IPS-18c (cell line): ENCODE data around the gene PAX2.

Experiments used
- H3K4me3 ChIP-seq: 2 replicates; pipeline ENCODE4 v1.7.0; 2013; ENCODE audit warnings: low read depth, mild to moderate bottlenecking, low read length, moderate library complexity; ENCODE audit not compliant: insufficient read depth
- H3K9me3 ChIP-seq: one replicate; pipeline ENCODE4 v1.6.1; 2013; ENCODE audit warnings: mild to moderate bottlenecking, low read length, moderate library complexity; ENCODE audit not compliant: control insufficient read depth, insufficient read depth

Gene PAX2

DNA sequence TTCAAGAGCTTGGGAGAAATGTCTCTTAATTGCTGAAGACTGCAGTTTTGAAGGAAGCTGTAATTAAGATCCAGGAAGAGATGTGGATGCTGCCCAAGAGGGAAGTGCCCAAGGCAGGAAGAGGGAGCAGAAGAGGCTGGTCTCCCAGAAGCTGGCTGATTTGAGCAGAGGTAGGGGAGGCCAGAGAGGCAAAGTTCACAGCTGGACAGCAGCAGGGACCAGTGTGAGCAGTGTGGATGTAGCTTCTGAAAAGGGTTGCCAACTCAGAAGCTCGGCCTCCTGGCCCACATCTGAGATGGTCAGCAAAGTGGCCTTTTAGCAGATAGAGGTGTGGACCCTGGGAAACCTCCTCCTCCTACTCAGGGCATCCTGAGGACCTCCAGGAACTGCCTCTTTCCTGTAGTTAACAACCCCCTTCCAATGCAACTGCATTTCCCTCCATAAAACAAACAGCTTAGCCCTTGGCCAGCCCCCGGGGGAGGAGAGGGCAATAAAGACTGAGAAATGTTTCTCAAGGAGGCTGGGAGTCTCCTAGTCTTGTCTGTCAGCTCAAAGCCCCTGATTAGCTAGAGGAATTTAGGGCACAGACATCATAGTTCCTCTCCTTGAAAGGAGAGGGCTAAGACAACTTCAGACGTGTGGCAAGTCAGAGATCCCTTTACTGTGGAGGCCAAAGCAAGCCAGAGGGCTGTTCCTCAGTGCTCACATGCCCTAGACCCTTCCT lies 69.5 kb downstream of the PAX2 start:
- Histone ChIP-seq H3K9me3 (peaks cover 5% of the 10 kb centered on the region), H3K4me3 (no peak overlapping the region)

DNA sequence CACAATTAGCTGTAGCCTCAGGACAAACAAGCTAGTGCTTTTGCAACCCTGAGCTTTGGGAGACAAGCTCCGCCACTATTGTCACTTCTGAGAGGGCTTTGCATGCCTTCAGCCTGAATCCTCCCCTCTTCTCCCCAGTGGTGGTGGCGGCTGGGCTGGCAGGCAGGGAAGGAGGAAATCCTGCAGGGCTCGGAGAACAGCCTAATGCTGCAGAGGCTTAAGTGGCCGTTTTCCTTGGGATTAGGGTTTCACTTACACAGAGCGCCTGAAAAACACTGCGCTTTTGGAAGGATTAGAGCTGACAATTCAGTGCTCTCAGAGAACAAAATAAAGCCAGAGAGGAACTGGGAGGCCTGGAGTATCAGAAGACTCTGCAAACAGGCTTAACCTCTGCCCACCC lies 71.3 kb downstream of the PAX2 start:
- no peak overlapping the region for H3K4me3 ChIP-seq
- H3K9me3 ChIP-seq = peaks cover 3% of the 10 kb centered on the region

DNA sequence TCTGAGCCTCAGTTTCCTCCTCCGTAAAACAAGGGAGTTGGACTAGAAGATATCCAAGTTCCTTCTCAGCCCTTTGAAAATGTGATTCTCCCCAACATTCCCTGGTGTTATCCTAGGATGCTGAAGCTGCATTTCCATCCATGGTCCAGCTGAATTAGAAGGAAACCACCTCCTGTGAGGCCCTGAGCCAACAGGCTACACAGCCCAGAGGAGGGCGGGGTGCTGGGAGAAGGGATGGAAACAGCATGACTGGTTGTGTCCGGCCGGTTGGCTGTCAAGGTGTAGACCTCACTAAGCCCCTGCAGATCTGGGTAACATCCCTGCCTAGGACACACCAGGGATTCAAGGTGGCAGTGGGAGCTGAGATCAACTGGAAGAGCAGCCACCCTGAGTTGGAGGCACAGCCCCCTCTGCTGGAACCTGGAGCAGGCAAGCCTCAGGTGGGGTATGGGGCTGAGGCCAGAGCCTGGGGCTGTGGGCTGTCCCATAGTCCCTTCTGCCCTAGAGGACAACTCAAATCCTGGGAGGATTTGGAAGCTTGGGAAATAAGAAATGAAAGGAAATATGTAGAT lies 72.0 kb downstream of the PAX2 start:
- peaks cover 3% of the 10 kb centered on the region for H3K9me3 ChIP-seq
- no peak overlapping the region for H3K4me3 ChIP-seq

DNA sequence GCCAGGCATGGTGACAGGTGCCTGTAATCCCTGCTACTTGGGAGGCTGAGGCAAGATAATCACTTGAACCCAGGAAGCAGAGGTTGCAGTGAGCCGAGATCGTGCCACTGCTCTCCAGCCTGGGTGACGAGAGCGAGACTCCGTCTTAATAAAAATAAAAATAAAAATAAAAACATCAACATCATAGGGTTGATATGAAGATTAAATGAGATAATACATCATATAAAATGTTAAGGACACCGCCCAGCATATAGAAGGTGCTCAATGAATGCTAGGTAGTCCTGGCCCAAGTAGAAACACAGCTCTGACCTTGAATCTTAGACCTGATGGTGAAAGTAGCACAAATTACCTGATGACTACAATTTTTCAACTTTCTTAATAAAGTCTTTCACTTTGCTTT lies 74.0 kb downstream of the PAX2 start:
- Histone ChIP-seq H3K4me3 (no peak overlapping the region), H3K9me3 (peaks cover 3% of the 10 kb centered on the region)

DNA sequence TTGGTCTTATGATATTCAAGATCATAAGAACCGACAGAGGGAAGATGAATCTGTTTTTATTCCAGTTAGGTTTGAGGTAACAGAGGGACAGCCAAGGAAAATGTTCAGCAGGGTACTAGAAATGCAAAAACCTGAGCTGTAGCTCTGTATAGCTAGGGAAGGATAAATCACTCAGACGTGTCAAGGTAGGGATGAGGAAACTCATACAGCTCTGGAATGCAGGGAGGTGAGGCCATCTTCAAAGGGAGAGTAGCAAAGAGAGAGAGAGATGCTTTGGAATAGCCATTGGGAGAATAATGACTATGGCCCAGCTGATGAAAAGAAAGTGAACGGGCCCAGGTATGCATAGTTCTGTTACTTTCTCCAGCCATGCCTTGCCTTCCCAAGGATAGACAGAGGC lies 77.8 kb downstream of the PAX2 start:
- no peak overlapping the region for H3K4me3 ChIP-seq
- no peaks in the 10 kb centered on the region for H3K9me3 ChIP-seq

DNA sequence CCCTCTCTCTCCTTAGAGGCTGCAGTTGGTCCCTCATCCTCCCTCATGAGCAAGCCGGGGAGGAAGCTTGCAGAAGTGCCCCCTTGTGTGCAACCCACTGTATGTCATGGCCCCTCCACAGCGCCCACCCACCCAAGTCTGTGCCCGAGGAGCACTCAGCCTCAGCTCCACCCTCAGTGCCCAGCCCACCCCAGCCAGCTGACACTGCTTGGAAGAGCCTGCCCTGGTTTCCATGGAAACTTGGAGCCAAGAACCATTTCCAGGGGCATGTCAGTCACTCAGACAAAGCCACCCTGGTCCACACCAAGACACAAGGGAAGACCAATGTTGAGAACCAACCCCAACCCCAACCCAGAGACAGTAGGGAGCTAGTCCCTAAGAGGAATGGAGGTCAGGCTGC lies 79.5 kb downstream of the PAX2 start:
- Histone ChIP-seq H3K4me3 (no peak overlapping the region), H3K9me3 (no peaks in the 10 kb centered on the region)

DNA sequence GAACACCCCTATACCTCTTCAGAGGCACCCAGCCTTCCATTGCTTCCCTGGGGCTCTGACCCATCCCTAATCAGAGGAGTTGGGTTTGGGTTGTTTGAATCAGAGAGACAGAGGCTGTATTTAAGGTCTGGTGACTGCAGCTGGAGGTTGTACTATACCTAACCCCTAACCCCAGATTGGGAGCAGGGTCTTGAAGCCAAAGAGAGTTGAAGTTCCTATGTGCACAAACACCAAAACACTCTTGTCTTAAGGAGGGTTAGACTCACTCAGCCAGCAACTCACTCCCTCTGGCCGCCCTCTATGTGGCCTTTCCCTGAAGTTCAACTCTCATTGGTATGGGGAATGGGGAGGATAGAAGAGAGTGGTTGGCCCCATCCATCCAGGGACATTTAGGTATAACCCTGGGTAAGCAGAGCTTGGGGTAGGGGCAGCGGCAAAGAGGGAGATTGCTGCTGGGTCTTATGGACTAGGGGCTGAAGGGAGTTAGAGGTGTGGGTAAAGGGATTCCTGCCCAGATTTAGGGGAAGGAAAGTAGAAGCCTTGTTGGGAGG lies 80.0 kb downstream of the PAX2 start:
- Histone ChIP-seq H3K4me3 (no peak overlapping the region), H3K9me3 (no peaks in the 10 kb centered on the region)

DNA sequence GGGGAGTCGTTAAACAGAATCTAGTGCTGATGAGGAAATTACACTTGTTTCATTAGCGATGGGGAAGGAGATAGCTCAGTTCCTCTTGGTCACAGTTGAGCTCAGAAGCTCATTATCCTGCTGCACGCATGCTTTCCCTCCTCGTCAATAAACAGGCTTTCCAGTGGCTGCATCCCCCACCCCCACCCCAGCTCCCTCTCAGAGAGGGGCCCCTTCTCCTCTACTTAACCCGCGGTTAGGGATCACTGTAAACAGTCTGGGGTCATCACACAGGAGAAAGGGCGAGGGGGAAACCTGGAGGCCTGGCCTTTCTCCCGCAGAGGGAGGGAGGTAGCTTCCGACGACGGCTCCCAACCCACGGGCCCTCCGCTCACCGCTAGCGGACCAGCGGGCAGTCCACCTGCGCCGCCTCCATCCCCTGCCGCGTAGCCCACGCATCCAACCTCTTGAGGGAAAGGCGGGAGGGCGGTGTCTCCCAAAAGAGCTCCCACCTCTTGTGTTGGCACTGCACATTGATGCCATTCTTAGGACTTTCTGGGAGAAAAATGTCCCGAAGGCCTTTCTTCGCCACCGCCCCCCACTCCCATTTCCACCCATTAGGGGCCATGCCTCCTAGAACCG lies 80.8 kb downstream of the PAX2 start:
- Histone ChIP-seq H3K4me3 (peak overlapping the region; percentile 56; the same call in 1 of the 2 replicates), H3K9me3 (no peaks in the 10 kb centered on the region)

DNA sequence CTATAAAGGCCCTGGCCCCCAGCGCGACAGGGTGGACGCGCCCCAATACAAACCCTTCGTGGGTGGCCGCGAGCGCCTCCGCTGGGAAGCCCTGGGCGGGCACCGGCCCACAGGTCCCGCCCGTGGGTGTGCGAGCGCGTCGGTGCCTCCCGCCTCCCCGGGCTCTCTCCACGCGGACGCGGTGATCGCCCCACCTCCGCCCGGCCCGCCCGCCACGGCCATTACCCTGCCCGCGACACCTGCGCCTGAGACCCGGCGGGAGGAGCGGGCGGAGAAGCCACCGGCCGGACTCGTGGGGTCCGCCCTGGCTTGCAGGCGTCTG lies 81.2 kb downstream of the PAX2 start:
- Histone ChIP-seq H3K4me3 (peak overlapping the region; percentile 56), H3K9me3 (peaks cover under 1% of the 10 kb centered on the region)

DNA sequence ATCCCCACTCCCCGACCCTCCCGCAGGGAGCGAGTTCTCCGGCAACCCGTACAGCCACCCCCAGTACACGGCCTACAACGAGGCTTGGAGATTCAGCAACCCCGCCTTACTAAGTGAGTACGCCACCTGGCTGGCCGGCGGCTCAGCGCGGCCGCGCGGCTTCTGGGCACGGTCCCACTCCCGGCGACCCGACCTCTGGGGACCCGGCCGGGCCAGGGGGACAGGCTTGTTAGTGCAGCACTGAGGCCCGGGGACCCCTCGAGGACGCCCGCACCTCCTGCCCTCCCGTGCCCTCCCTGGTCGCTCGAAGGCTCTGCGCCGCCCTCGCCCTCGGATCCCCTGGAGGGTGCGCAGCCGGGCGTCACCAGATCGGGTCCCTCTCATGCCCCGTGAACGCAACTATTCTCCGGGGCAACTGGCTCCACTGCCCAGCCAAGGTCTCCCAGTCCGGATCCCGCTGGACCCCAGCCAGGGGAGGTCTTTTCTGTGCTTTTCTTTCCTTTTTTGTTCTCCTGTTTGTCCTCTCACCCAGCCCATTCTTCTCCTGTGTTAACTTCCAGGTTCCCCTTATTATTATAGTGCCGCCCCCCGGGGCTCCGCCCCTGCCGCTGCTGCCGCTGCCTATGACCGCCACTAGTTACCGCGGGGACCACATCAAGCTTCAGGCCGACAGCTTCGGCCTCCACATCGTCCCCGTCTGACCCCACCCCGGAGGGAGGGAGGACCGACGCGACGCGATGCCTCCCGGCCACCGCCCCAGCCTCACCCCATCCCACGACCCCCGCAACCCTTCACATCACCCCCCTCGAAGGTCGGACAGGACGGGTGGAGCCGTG lies 81.8 kb downstream of the PAX2 start:
- peak overlapping the region; percentile 56; the same call in 1 of the 2 replicates for H3K4me3 ChIP-seq
- peaks cover 2% of the 10 kb centered on the region for H3K9me3 ChIP-seq

DNA sequence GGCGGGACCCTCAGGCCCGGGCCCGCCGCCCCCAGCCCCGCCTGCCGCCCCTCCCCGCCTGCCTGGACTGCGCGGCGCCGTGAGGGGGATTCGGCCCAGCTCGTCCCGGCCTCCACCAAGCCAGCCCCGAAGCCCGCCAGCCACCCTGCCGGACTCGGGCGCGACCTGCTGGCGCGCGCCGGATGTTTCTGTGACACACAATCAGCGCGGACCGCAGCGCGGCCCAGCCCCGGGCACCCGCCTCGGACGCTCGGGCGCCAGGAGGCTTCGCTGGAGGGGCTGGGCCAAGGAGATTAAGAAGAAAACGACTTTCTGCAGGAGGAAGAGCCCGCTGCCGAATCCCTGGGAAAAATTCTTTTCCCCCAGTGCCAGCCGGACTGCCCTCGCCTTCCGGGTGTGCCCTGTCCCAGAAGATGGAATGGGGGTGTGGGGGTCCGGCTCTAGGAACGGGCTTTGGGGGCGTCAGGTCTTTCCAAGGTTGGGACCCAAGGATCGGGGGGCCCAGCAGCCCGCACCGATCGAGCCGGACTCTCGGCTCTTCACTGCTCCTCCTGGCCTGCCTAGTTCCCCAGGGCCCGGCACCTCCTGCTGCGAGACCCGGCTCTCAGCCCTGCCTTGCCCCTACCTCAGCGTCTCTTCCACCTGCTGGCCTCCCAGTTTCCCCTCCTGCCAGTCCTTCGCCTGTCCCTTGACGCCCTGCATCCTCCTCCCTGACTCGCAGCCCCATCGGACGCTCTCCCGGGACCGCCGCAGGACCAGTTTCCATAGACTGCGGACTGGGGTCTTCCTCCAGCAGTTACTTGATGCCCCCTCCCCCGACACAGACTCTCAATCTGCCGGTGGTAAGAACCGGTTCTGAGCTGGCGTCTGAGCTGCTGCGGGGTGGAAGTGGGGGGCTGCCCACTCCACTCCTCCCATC lies 82.7 kb downstream of the PAX2 start:
- Histone ChIP-seq H3K4me3 (peak overlapping the region; percentile 44), H3K9me3 (peaks cover 2% of the 10 kb centered on the region)

DNA sequence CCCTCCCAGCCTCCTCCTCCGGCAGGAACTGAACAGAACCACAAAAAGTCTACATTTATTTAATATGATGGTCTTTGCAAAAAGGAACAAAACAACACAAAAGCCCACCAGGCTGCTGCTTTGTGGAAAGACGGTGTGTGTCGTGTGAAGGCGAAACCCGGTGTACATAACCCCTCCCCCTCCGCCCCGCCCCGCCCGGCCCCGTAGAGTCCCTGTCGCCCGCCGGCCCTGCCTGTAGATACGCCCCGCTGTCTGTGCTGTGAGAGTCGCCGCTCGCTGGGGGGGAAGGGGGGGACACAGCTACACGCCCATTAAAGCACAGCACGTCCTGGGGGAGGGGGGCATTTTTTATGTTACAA lies 83.3 kb downstream of the PAX2 start:
- Histone ChIP-seq H3K4me3 (peak overlapping the region; percentile 31; the same call in 1 of the 2 replicates), H3K9me3 (peaks cover 2% of the 10 kb centered on the region)

DNA sequence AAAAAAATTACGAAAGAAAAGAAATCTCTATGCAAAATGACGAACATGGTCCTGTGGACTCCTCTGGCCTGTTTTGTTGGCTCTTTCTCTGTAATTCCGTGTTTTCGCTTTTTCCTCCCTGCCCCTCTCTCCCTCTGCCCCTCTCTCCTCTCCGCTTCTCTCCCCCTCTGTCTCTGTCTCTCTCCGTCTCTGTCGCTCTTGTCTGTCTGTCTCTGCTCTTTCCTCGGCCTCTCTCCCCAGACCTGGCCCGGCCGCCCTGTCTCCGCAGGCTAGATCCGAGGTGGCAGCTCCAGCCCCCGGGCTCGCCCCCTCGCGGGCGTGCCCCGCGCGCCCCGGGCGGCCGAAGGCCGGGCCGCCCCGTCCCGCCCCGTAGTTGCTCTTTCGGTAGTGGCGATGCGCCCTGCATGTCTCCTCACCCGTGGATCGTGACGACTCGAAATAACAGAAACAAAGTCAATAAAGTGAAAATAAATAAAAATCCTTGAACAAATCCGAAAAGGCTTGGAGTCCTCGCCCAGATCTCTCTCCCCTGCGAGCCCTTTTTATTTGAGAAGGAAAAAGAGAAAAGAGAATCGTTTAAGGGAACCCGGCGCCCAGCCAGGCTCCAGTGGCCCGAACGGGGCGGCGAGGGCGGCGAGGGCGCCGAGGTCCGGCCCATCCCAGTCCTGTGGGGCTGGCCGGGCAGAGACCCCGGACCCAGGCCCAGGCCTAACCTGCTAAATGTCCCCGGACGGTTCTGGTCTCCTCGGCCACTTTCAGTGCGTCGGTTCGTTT lies 83.9 kb downstream of the PAX2 start:
- Histone ChIP-seq H3K4me3 (0 out of 2 replicates have a peak overlapping the region, but pooled peaks have one; percentile 6), H3K9me3 (peaks cover 2% of the 10 kb centered on the region)

DNA sequence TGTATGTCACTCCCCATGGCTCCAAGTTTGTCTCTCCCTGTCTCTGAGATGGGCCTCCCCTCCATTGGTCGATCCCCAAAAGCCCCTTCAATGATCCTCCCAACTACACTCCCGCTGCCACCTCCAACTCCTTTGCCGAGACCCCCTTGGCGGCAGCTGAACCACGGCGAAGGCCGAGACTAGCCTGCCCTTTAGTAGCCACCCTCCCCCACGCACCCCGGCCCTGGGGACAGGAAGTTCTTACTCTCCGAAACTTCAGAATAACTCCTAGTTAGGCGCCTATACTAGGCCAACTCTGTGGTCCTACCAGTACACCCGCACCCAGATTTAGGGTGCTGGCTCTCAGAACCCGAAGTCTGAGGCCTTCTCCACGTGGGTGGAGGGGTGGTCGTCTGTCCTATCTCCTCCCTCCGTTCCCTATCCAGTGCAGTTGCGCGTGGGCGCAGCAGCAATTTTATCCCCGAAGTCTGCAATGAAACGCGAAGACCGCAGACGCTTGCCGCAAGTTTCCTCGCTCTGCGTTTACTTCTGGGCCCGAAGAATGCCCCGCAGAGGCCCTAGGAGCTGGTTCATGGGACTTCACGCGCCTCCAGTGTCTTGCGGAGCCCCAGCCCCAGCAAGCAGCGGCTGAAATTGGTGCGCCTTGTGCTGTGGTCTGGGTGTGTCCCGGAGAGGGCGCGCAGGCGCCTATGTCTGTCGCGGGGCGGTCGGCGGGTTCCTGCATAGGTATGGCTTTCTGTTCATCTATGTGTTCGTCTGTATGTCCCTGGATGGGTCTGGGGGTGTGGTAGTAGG lies 84.7 kb downstream of the PAX2 start:
- Histone ChIP-seq H3K9me3 (peaks cover 2% of the 10 kb centered on the region), H3K4me3 (0 out of 2 replicates have a peak overlapping the region, but pooled peaks have one; percentile 5)

DNA sequence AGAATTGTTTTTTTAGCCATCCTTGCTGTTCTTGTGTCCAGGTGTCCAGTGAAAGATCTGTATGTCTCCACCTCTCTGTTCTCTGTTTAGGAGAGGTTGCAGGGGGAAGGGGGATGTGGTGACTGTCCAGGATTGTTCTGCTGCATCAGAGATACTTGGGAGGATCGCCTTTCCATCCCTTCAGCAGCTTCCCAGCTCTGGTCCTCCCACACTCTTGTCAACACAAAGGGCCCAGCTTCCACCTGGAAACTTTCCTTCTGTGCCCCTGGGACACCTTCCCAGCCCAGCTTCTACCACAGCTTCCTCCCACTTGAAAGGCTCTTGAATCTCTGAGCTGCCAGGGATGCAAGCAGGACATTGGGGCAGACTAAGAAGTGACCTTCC lies 85.3 kb downstream of the PAX2 start:
- no peak overlapping the region for H3K4me3 ChIP-seq
- H3K9me3 ChIP-seq = peaks cover 2% of the 10 kb centered on the region
